RPMI7951 (cell line): Measurements from ENCODE around the gene SLC25A36. TPM values are rescaled to one million over a fixed set of nuclear protein-coding genes. Genes with fewer than 3 reads are reported as not detected.
"Not testable (repeated sequence)": the region's sequence is repeated elsewhere in the genome, so short reads cannot be mapped to it uniquely, and the experiment has no call there.

Experiments
- DNase-seq: peaks from one replicate; pipeline ENCODE4 v3.0.0-alpha.2; 2012; ENCODE audit warnings: low read depth
- total RNA-seq: library from RNA; depleted of rRNA; stranded (reverse); fragments of >200 nt; shearing (Covaris generic); gene quantifications from 2 replicates; pipeline ENCODE4 v1.2.3, GENCODE V29; 2014; rRNA removed

SLC25A36 gene
- total RNA-seq, 1 experiment from 2014 or later = 49.1 TPM

- not testable (repeated sequence) for DNase-seq
Measured at GRCh38 chr3:140994861-140995260, 53.2 kb downstream of the SLC25A36 start.

DNA sequence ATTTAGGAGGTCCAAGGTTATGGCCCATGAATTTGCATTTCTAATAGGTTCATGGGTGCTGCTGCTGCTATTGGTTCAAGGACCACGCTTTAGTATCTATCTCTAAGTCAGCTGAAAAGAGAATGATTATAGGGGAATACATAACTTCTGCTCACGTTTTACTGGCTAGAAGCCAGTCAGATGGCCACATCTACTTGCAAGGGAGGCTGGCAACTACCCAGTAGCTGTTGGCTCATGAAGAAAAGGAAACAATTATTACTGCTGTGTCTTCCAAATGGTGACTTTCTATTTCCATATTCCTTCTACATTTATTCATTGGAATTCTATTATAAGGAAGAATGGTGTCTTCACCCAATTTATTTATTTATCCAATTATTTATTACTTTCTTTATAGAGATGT, 54.2 kb downstream of the SLC25A36 start:
- peak; percentile 11 for DNase-seq

DNA sequence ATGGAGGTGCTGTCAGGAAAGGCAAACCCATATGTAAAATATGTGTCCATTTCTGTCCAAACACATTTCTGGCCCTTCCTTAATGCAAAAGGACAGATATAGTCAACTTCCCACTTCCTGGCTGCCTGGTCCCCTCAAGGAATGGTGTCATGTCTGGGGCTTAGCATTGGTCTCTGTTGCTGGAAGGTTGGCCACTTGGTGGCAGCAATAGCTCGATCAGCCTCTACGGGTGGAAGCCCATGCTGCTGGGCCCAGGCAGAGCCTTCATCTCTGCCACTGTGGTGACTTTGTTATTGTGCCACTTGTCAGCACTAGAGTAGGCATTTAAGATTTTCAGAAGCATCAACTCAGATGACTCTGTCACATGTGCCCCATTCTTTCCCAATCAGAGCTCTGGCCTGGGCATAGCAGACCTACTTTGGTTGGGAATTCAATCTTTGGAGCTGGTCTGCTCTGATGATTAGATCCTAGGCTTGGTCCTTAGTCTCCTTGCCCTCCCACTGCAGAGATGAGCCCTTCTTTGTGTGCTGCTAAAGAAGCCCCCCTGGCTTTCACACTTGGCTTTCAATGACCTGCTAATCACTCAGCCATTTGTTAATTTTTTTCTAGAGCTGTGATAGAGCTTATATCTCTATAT, 58.5 kb downstream of the SLC25A36 start:
- DNase-seq = peak; percentile 59

GRCh38 chr3:141000686-141001085, 59.0 kb downstream of the SLC25A36 start:
- DNase-seq = no peak

DNA sequence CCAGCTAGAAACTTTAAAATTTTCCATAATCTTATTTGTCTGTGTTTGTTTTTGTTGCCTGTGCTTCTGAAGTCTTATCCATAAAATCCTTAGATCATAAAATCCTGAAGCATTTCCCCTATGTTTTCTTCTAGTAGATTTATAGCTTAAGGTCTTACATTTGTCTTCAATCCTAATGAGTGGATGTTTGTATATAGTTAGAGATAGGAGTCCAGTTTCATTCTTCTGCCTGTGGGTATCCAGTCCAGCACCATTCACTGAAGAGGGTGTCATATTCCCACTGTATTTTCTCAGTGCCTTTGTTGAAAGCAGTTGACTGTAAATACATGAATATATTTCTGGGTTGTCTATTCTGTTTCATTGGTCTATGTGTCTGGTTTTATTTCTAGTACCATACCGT, 64.7 kb downstream of the SLC25A36 start:
- no peak for DNase-seq

DNA sequence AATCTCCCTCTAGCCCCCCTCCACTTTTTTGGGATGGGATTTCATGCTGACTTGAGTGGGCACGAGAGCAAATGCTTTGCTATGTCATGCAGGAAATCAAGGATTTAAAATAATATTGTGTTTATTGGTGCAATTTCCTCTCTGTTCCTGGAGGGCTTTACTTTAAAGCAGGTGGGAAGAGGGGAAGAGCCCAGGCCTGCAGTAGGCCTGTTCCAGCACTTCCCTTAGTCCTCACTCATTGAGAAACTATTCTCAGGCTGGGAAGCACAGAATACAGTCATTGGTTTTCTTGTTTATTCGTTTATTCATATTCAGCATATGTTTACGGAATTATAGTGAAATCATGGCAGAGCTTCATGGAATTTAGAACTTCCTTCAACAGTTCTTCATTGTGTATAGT, 67.9 kb downstream of the SLC25A36 start:
- no peak for DNase-seq

DNA sequence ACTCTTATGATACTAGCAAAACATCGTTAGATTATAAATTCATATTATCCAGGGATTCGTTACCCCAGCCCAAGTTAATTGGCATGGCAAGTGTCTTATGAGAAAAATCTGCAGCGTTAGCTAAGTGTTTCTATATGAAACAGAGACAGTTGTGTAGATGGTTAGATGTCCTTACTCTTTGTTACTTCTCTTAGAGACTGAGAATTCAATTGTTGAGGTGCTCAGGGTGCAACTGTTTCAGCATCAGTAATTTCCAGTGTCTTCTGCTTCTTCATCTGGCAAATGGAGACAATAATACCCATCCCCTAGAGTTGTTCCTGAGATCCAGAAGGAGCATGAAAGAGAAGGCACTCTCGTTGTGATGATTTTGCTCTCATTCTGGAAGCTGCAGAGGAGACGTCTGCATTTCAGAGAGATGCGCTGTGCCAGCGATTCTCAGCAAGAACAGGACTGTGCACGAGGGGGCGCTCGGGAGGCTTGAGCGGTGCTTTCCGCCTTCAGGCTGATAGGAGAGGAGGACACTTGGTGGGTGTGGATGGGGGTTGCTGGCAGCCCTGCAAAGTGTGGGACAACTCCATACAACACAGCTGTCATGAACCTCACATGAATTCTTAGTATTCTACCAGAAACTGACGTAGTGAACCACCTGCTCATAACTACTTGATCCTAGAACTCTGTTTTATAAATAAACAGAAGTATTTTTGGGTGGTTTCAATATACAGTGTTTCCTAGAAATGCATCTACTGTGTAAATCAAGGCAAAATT, 69.8 kb downstream of the SLC25A36 start:
- peak; percentile 48 for DNase-seq

DNA sequence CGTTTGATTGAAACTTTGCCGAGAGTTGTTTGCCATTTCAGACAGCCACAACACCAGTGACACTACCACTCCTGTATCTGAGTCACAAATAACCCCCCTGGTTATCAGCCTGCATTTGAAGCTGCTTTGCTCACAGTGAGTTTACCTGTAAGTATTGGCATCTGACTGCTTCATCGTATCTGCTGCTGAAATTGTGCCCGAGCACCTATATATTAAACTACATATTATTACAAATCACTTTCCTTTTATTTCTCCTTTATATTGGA, 70.3 kb downstream of the SLC25A36 start:
- DNase-seq = no peak

DNA sequence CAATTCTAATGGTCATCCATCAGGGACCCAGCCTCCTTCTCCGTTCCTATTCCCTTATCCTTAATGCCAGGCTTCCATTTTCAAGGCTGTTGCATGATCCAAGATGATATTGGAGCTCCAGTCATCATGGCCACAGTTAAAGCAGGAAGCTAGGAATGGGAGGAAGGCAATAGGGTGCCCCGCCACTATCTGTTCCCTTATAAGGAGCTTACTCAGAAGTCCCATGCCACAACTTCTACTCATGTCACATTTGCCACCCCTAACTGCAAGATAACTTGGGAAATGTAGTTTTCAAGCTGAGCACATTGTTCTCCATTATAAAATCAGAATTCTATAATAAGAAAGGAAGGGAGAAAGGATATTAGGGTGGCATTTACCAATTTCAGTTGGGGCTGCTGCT, 70.9 kb downstream of the SLC25A36 start:
- DNase-seq = no peak

- DNase-seq = peak; percentile 14
Measured at GRCh38 chr3:141015481-141015880, 73.8 kb downstream of the SLC25A36 start.

DNA sequence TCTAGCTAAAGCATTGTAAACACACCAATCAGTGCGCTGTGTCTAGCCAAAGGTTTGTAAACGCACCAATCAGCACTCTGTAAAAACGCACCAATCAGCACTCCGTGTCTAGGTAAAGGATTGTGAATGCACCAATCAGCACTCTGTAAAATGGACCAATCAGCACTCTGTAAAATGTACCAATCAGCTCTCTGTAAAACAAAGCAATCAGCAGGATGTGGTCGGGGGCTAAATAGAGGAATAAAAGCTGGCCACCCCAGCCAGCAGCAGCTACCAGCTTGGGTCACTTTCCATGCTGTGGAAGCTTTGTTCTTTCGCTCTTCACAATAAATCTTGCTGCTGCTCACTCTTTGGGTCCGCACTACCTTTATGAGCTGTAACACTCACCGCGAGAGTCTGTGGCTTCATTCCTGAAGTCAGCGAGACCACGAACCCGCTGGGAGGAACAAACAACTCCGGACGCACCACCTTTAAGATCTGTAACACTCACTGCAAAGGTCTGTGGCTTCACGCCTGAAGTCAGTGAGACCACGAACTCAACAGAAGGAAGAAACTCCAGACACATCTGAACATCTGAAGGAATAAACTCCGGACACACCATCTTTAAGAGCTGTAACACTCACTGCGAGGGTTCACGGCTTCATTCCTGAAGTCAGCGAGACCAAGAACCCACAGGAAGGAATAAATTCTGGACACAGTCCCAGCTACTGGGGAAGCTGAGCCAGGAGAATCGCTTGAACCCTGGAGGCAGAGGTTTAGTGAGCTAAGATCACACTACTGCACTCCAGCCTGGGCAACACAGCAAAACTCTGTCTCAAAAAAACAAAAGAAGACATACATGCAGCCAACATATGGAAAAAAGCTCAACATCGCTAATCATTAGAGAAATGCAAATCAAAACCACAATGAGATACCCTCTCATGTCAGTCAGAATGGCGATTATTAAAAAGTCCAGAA, 76.0 kb downstream of the SLC25A36 start:
- not testable (repeated sequence) for DNase-seq

DNA sequence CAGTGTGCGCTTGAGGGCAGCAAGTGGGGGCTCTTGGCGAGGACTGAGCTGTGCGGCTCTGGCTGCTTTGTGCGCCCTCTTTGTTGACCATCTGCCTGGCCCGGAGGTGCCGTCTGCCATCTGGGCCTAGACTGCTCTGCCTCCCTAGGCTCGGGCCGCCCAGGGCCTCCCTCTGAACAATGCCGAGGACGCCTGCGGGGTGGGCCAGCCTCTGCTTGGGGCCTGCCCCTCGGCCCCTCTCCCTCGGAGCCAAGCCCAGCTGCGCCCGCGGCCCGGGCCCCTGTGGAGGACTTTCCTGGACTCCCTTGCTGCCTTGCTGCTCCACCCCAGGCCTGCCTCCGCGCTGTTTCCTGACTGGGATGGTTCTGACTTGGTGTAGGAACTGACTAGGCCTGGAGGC, 77.6 kb downstream of the SLC25A36 start:
- DNase-seq = no peak

GRCh38 chr3:141020143-141020830, 78.7 kb downstream of the SLC25A36 start:
- peak; percentile 24 for DNase-seq

- DNase-seq = no peak
Measured at GRCh38 chr3:141021261-141021660, 79.6 kb downstream of the SLC25A36 start.

Other genes starting within 250 kb of the SLC25A36 start
- not detected in 2 replicates for gene SPSB4, start 109.5 kb downstream of the SLC25A36 start, total RNA-seq